ENCODE results near the gene TMC1. TPM values are rescaled to one million over a fixed set of nuclear protein-coding genes. Genes with fewer than 3 reads are reported as not detected.
"Not testable (repeated sequence)": the region's sequence is repeated elsewhere in the genome, so short reads cannot be mapped to it uniquely, and the experiment has no call there.

TMC1 gene
- polyA plus RNA-seq, 1 donor = 1.3 TPM

DNA sequence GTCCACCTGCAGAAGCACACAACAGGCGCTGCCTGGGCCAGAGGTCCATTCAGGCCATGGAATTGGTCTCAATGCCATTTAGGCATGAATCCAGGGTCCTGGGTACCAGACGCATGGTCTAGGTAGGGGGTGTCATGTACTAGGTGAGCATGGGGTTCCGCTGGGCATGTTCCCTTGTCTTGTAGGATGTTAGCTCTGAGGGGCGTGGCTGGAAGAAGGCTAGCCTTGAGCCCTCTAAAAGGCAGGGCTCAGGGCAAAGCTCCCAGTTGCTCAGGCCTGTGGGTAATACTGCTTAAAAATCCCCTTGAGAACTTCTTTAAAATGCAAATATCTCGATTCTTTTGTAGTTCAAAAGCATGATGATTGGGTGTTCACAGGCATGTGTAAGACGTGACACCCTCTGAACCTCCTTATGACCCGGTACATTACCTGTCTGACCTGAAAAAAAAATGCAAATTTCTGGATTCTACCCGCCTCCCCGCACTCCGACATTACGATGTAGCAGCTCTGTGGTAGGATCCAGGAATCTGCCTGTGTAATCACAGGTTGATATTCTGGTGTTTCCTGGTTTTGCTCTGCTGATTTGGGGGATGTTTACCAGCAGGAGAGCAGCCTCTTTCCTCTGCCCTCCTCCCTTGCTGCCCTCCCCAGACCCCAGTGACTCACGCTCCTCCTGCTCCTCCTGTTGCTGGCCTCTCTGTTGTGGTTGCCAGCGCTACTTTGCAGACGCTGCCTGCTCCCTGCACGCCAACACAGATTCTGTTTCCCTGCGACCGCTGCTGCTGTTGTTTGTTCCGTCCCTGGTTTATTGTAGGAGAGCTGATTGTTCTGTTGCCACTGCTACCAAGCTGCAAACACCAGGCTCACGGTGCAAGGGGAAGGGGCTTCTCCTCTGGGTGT, 5.7 kb downstream of the TMC1 start:
- DNase-seq = peak; percentile 76

- no peak for DNase-seq
Observed at GRCh38 chr9:72527801-72528195, 6.4 kb downstream of the TMC1 start.

GRCh38 chr9:72529531-72529930, 8.1 kb downstream of the TMC1 start:
- no peak for DNase-seq

- DNase-seq = no peak
Observed at GRCh38 chr9:72533322-72533721, 11.9 kb downstream of the TMC1 start.

DNA sequence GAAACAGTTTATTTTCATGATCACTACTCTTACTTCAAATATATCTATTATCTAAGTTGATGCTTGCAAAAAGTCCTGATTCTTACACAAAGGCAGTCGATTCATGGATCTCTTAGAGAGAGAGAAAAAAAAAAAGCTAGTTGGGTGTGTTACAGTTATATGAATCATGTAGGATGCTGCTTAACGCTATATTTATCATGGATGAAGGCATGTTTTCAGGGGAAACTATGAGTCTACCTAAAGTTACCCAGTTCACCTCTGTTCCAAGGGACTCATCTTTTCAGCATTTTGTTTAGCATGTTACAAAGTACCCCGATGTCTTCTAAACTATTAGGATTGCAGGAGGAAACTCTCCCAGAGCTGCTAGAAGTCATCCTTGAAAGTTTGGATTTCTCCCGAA, 13.5 kb downstream of the TMC1 start:
- DNase-seq = no peak

- no peak for DNase-seq
Observed at GRCh38 chr9:72537011-72537545, 15.7 kb downstream of the TMC1 start.

DNA sequence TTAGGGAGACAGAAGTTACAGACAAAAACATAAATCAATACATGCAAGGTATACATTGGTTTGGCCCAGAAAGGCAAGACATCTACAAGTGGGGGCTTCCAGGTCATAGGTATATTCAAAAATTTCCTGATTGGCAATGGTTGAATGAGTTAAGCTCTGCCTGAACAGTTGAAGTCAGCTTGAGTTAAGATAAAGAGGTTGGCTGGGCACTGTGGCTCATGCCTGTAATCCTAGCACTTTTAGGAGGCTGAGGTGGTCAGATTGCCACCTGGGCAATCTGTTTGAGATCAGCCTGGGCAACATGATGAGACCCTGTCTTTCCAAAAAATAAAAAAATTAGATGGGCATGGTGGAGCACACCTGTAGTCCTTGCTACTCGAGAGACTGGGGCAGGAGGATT, 16.3 kb downstream of the TMC1 start:
- DNase-seq = no peak

GRCh38 chr9:72538921-72539702, 17.7 kb downstream of the TMC1 start:
- no peak for DNase-seq

DNA sequence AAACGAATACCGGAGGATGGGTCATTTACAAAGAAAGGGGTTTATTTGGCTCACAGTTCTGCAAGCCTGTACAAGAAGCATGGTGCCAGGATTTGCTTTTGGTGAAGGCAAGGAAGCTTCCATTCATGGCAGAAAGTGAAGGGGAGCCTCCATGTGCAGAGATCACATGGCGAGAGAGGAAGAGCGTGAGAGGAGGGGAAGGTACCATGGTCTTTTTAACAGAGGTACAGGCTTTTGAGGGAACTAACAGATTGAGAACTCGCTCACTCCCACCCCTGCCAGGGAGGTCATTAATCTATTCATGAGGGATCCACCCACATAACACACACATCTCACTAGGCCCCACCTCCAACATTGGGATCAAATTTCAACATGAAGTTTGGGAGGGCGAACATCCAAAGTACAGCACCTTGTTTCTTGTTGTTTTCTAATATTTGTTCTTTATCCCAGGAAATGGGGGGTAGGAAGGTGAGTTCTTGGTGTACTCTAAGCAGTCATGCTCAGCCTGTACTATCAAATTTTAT, 18.5 kb downstream of the TMC1 start:
- DNase-seq = no peak

- no peak for DNase-seq
Observed at GRCh38 chr9:72540348-72540873, 19.0 kb downstream of the TMC1 start.

DNA sequence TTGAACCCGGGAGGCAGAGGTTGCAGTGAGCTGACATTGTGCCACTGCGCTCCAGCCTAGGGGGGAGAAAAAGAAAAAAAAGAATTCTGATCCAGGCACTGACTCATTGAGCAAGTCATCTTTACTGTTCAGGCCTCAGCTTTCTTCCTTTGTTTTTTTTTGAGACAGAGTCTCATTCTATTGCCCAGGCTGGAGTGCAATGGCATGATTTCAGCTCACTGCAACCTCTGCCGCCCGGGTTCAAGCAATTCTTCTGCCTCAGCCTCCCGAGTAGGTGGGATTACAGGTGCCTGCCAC, 21.1 kb downstream of the TMC1 start:
- not testable (repeated sequence) for DNase-seq

- DNase-seq = no peak
Observed at GRCh38 chr9:72542917-72543316, 21.5 kb downstream of the TMC1 start.

- no peak for DNase-seq
Observed at GRCh38 chr9:72551306-72551705, 29.9 kb downstream of the TMC1 start.

GRCh38 chr9:72552356-72552755, 30.9 kb downstream of the TMC1 start:
- DNase-seq = no peak

- peak; percentile 31 for DNase-seq
Observed at GRCh38 chr9:72554221-72554641, 32.8 kb downstream of the TMC1 start.

DNA sequence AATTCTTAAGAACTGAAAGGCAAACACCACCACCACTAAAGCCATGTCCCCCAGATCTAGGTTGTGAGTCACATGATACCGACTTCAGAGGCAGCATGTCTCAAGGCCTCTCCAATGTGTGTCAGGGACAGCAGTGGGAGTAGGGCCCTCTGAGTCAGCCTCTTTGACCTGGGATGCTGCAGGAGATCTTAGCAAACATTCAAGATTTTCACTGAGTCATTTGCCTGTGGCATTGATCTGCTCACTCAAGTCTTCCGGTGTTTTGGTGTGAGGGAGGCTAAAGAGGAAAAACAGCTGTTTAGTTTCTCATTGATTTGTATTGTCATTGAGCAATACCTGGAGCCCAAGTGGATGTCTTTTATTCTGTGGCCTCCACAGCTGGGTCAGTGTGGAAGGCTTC, 36.1 kb downstream of the TMC1 start:
- no peak for DNase-seq

- DNase-seq = no peak
Observed at GRCh38 chr9:72560086-72560485, 38.7 kb downstream of the TMC1 start.

DNA sequence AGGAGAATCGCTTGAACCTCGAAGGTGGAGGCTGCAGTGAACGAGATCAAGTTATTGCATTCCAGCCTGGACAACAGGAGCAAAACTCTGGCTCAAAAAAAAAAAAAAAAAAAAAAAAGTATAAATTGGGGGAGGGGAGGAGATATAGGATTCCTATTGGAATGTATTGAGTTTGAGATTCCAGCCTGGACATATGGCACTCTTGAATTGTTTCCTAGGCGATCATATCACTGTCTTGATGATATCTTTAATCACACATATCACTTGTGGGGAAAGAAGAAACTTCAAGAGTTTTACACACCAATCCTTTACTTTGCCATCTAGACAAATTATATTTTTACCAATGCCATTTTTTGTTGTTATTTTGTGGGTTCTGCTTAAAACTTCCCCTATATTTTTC, 42.4 kb downstream of the TMC1 start:
- no peak for DNase-seq

GRCh38 chr9:72564479-72565281, 43.3 kb downstream of the TMC1 start:
- no peak for DNase-seq

GRCh38 chr9:72565535-72565934, 44.1 kb downstream of the TMC1 start:
- no peak for DNase-seq

DNA sequence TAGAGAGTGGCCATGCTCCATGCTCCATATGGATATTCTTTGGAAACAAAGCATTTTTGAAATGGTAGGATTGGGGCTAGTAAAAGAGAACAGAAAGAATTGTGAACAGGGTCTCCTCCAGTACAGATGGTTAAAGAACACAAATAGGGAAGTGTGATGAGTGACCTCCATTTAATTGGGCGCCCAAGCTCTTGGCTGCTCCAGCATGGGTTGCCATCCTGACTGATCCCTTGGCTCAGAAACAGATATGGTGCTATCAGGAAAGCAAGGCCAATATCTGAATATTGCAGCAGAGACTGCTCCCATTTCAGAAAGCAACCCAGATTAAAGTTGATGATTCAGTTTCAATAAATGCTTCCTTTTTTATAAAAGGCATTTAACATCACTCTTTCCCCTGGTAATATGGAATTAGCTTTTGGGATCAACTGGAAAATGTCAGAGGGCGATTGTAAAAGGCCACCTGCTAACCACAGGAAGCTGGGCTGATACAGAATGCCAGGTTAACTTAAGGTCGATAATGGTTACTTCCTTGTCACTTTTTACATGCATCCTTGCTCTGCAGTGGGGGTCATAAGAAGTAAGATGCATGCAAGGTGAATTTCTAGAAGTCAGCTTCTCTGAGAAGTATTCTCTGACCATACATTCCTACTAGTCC, 52.9 kb downstream of the TMC1 start:
- no peak for DNase-seq
